Activated T-cell treated with anti-CD3 and anti-CD28 coated beads for 24 hours (primary cell): ENCODE results near the gene NUTM2B.
"Not testable (repeated sequence)": the region's sequence is repeated elsewhere in the genome, so short reads cannot be mapped to it uniquely, and the experiment has no call there.

Experiments
- DNase-seq: peaks from one replicate; pipeline ENCODE4 v3.0.0-alpha.2; 2020; ENCODE audit warnings: low read depth

The NUTM2B gene

GRCh38 chr10:79748510-79748909 is 45.5 kb downstream of the NUTM2B start:
- DNase-seq: not testable (repeated sequence)

- DNase-seq: not testable (repeated sequence)
Observed at GRCh38 chr10:79753601-79754000, 50.6 kb downstream of the NUTM2B start.

- not testable (repeated sequence) for DNase-seq
Observed at GRCh38 chr10:79758297-79758993, 55.4 kb downstream of the NUTM2B start.
